SK-N-SH treated with all-trans-retinoic acid at 6 μM for 48 hours (cell line): ENCODE measurements around the gene SLC45A3.

Source experiments
- ATAC-seq: fragments of 200-7000 bp; cut with Tn5 transposase; 3 replicates; pipeline ENCODE4 v1.9.1; 2020; ENCODE audit warnings: mild to moderate bottlenecking, moderate library complexity
- ARNTL ChIP-seq: fragments of 450-650 bp; formaldehyde crosslinking; IDR thresholded peaks from 2 replicates; pipeline ENCODE4 v1.5.0; 2020; ENCODE audit warnings: low read depth, mild to moderate bottlenecking, moderate library complexity, borderline replicate concordance
- BACH2 ChIP-seq: fragments of 250-450 bp; sonication (Bioruptor Pico); IDR thresholded peaks from 2 replicates; pipeline ENCODE4 v1.9.0; 2021; ENCODE audit warnings: mild to moderate bottlenecking, borderline replicate concordance
- CREB5 ChIP-seq: fragments of 250-450 bp; sonication (Bioruptor Pico); IDR thresholded peaks from 2 replicates; pipeline ENCODE4 v1.5.1; 2020; ENCODE audit warnings: low read depth, mild to moderate bottlenecking, moderate library complexity
- CSDC2 ChIP-seq: fragments of 250-450 bp; sonication (Bioruptor Pico); IDR thresholded peaks from 2 replicates; pipeline ENCODE4 v1.5.0; 2020; ENCODE audit warnings: mild to moderate bottlenecking, moderate library complexity
- CSRNP3 ChIP-seq: fragments of 250-450 bp; sonication (Bioruptor Pico); IDR thresholded peaks from 2 replicates; pipeline ENCODE4 v1.5.1; 2021; ENCODE audit warnings: mild to moderate bottlenecking, moderate library complexity
- ESRRG ChIP-seq: fragments of 250-450 bp; sonication (Bioruptor Pico); IDR thresholded peaks from 2 replicates; pipeline ENCODE4 v1.6.1; 2021; ENCODE audit warnings: mild to moderate bottlenecking
- ISL1 ChIP-seq: fragments of 250-450 bp; sonication (Bioruptor Pico); IDR thresholded peaks from 2 replicates; pipeline ENCODE4 v2.1.2; 2022; ENCODE audit warnings: mild to moderate bottlenecking, moderate library complexity
- OSR1 ChIP-seq: fragments of 250-450 bp; sonication (Bioruptor Pico); IDR thresholded peaks from 2 replicates; pipeline ENCODE4 v1.8.0; 2022; ENCODE audit warnings: moderate library complexity, mild to moderate bottlenecking, inconsistent platforms
- PATZ1 ChIP-seq: fragments of 250-450 bp; sonication (Bioruptor Pico); IDR thresholded peaks from 2 replicates; pipeline ENCODE4 v1.8.0; 2020; ENCODE audit warnings: mild to moderate bottlenecking, moderate library complexity, borderline replicate concordance
- POU6F1 ChIP-seq: fragments of 250-450 bp; sonication (Bioruptor Pico); IDR thresholded peaks from 2 replicates; pipeline ENCODE4 v1.8.0; 2021; ENCODE audit warnings: low read depth, mild to moderate bottlenecking, moderate library complexity, borderline replicate concordance
- PPARA ChIP-seq: fragments of 250-450 bp; sonication (Bioruptor Pico); IDR thresholded peaks from 2 replicates; pipeline ENCODE4 v1.5.0; 2020; ENCODE audit warnings: mild to moderate bottlenecking, borderline replicate concordance
- RARB ChIP-seq: fragments of 250-450 bp; sonication (Bioruptor Pico); IDR thresholded peaks from 2 replicates; pipeline ENCODE4 v1.8.0; 2021; ENCODE audit warnings: mild to moderate bottlenecking, moderate library complexity
- SNAI2 ChIP-seq: fragments of 250-450 bp; sonication (Bioruptor Pico); IDR thresholded peaks from 2 replicates; pipeline ENCODE4 v1.5.0; 2020; ENCODE audit warnings: mild to moderate bottlenecking, moderate library complexity
- TCF4 ChIP-seq: fragments of 250-450 bp; sonication (Bioruptor Pico); IDR thresholded peaks from 2 replicates; pipeline ENCODE4 v1.8.0; 2021; ENCODE audit warnings: mild to moderate bottlenecking, moderate library complexity, borderline replicate concordance
- TOX ChIP-seq: fragments of 250-450 bp; sonication (Bioruptor Pico); IDR thresholded peaks from 2 replicates; pipeline ENCODE4 v1.8.0; 2021; ENCODE audit warnings: mild to moderate bottlenecking, moderate library complexity, borderline replicate concordance
- TSHZ2 ChIP-seq: fragments of 250-450 bp; sonication (Bioruptor Pico); IDR thresholded peaks from 2 replicates; pipeline ENCODE4 v1.5.0; 2020; ENCODE audit warnings: mild to moderate bottlenecking, moderate library complexity
- ZC3H10 ChIP-seq: fragments of 250-450 bp; sonication (Bioruptor Pico); IDR thresholded peaks from 2 replicates; pipeline ENCODE4 v1.5.1; 2021; ENCODE audit warnings: mild to moderate bottlenecking, moderate library complexity
- ZFP3 ChIP-seq: fragments of 250-450 bp; sonication (Bioruptor Pico); IDR thresholded peaks from 2 replicates; pipeline ENCODE4 v1.5.0; 2020; ENCODE audit warnings: mild to moderate bottlenecking, moderate library complexity
- ZFP30 ChIP-seq: fragments of 450-650 bp; formaldehyde crosslinking; IDR thresholded peaks from 2 replicates; pipeline ENCODE4 v1.5.0; 2022; ENCODE audit warnings: mild to moderate bottlenecking, moderate library complexity
- ZNF565 ChIP-seq: fragments of 450-650 bp; formaldehyde crosslinking; conservative IDR thresholded peaks from 2 replicates; pipeline ENCODE4 v1.5.0; 2020; ENCODE audit warnings: low read depth, mild to moderate bottlenecking, moderate library complexity
- ZNF8 ChIP-seq: fragments of 450-650 bp; formaldehyde crosslinking; IDR thresholded peaks from 2 replicates; pipeline ENCODE4 v1.5.0; 2020; ENCODE audit warnings: mild to moderate bottlenecking, moderate library complexity

SLC45A3 gene

GRCh38 chr1:205670150-205670446 lies 10.2 kb downstream of the SLC45A3 start (continued):
- no peak for TF ChIP-seq CSRNP3 (CRISPR knock-in tag)
- TF ChIP-seq POU6F1, result no peak
- TF ChIP-seq ARNTL (CRISPR knock-in tag), result no peak
- no peak for TF ChIP-seq SNAI2

- no peak for ATAC-seq
- TF ChIP-seq CREB5 (CRISPR knock-in tag) (no peak), ZFP3 (CRISPR knock-in tag) (no peak), TOX (no peak)
- TF ChIP-seq, all 23 proteins: peak for 0
Observed at GRCh38 chr1:205669341-205670149, 10.8 kb downstream of the SLC45A3 start.

- no peak for TF ChIP-seq ARNTL (CRISPR knock-in tag)
- no peak for TF ChIP-seq ZNF8
- TF ChIP-seq BACH2, result no peak
- no peak for TF ChIP-seq TSHZ2 (CRISPR knock-in tag)
- TF ChIP-seq SNAI2, result no peak
- no peak for TF ChIP-seq OSR1
- TF ChIP-seq ESRRG (CRISPR knock-in tag), result no peak
- no peak for TF ChIP-seq PPARA (CRISPR knock-in tag)
- no peak for TF ChIP-seq ZFP30
- TF ChIP-seq TOX, result no peak
- no peak for TF ChIP-seq ZNF565 (CRISPR knock-in tag)
- no peak for TF ChIP-seq POU6F1
- no peak for TF ChIP-seq PATZ1 (CRISPR knock-in tag)
- no peak for TF ChIP-seq ZC3H10 (CRISPR knock-in tag)
- no peak for TF ChIP-seq ISL1 (CRISPR knock-in tag)
- TF ChIP-seq CSDC2 (CRISPR knock-in tag), result no peak
- no peak for TF ChIP-seq CSRNP3 (CRISPR knock-in tag)
- no peak for TF ChIP-seq RARB
- no peak for TF ChIP-seq TCF4 (CRISPR knock-in tag)
- TF ChIP-seq, all 23 proteins: peak for 0
- ATAC-seq, result no peak
Observed at GRCh38 chr1:205668951-205669340, 11.4 kb downstream of the SLC45A3 start.
